GM12874 (cell line): ENCODE data around the gene PNPLA3.

Experiments
- CTCF ChIP-seq: IDR thresholded peaks from 2 replicates; pipeline ENCODE4 v1.5.1; 2011; ENCODE audit warnings: low read depth, mild to moderate bottlenecking, control low read depth, low read length, moderate library complexity; ENCODE audit not compliant: insufficient read depth

PNPLA3 gene

DNA sequence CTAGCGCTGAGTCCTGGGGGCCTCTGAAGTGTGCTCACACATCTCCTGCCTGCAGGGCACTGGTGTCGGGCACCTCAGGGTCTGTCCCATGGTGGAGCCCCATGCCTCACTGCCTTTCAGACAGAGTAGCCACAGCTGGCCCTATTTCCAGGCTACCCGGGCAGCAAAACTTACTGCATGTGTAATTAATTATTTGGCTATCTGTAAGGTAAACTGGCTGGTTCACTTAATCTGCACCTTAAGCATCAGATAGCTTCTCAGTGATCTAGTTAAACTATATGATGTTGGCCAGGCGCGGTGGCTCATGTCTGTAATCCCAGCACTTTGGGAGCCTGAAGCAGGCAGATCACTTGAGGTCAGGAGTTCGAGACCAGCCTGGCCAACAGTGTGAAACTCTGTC lies 5.3 kb downstream of the PNPLA3 start:
- no peak for TF ChIP-seq CTCF

DNA sequence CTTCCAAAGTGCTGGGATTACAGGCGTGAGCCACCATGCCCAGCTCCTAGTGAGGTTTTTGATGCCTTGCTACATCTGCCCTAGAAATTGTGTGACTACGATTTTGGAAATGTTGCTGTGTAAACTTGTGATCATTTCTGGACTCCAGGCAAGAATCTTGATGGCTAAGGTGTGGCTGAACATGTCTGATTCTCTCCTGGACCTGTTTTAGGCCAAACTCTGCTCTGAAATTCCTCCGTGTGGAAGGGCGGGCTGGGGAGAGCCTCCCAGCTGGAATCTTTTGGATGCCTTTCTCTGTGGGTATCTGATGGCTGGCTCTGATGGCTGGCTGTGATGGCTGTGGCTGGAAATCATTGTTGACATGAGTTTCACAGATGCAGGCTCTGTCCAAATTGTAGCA lies 8.2 kb downstream of the PNPLA3 start:
- TF ChIP-seq CTCF: no peak

DNA sequence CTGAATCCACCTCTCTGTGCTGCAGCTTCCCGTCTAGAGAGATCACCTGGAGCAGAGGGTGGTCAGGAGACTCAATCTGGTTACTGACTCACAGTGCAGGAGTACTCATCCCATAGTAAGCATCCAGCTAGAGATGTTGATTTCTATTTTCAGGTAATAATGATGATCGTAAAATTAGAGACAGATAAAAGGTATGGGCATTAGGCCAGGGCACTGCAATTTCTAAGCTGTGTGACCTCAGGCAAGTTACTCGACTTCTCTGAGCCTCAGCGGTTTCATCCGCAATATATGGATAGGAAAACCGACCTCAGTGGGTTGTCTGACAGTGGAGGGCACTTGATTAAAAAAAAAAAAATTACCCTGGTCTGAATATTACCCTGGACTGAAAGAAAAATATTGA lies 17.8 kb downstream of the PNPLA3 start:
- no peak for TF ChIP-seq CTCF

GRCh38 chr22:43944670-43945430 lies 21.2 kb downstream of the PNPLA3 start:
- no peak for TF ChIP-seq CTCF

DNA sequence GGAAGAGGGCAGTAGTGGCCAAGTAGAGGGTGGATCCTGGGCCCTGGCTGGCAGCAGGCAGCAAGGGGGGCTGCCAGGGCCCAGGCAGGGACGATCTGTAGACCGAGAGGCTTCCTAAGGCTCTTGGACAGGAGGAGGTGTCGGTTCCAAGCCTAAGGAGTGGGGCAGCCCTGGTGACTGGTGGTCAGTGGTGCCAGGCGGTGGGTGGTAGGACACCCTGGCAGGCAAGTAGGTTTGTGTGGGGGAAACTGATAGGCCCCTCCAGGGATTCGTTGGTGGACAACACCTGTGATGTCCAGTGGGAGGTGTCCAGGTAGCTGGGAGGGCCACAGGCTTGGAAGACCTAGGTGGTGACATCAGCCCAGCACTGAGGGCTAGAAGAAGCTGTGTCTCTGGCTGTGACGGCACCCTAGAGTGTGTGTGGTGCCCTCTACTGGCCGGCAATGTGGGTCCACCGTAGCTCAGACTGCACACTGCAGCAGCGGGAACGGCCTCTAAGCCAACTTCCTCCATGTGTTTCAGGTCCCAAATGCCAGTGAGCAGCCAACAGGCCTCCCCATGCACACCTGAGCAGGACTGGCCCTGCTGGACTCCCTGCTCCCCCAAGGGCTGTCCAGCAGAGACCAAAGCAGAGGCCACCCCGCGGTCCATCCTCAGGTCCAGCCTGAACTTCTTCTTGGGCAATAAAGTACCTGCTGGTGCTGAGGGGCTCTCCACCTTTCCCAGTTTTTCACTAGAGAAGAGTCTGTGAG lies 22.2 kb downstream of the PNPLA3 start:
- TF ChIP-seq CTCF: peak; percentile 93

DNA sequence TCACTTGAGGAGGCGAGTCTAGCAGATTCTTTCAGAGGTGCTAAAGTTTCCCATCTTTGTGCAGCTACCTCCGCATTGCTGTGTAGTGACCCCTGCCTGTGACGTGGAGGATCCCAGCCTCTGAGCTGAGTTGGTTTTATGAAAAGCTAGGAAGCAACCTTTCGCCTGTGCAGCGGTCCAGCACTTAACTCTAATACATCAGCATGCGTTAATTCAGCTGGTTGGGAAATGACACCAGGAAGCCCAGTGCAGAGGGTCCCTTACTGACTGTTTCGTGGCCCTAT lies 22.7 kb downstream of the PNPLA3 start:
- no peak for TF ChIP-seq CTCF

- TF ChIP-seq CTCF: no peak
Measured at GRCh38 chr22:43948836-43949406, 25.3 kb downstream of the PNPLA3 start.
